Hindlimb muscle (tissue), 1 donor: ENCODE results near the gene PARPBP. TPM values are rescaled to one million over a fixed set of nuclear protein-coding genes. Genes with fewer than 3 reads are reported as not detected.
"Not testable (repeated sequence)": the region's sequence is repeated elsewhere in the genome, so short reads cannot be mapped to it uniquely, and the experiment has no call there.

Experiments
- DNase-seq: peaks from one replicate; pipeline ENCODE4 v3.0.0-alpha.2; 2013
- polyA plus RNA-seq: library from polyadenylated mRNA; unstranded; fragments of 120-200 nt; gene quantifications from one replicate; pipeline ENCODE4 v1.2.1, GENCODE V29; 2013; ENCODE audit not compliant: insufficient read length

Gene PARPBP, protein sequence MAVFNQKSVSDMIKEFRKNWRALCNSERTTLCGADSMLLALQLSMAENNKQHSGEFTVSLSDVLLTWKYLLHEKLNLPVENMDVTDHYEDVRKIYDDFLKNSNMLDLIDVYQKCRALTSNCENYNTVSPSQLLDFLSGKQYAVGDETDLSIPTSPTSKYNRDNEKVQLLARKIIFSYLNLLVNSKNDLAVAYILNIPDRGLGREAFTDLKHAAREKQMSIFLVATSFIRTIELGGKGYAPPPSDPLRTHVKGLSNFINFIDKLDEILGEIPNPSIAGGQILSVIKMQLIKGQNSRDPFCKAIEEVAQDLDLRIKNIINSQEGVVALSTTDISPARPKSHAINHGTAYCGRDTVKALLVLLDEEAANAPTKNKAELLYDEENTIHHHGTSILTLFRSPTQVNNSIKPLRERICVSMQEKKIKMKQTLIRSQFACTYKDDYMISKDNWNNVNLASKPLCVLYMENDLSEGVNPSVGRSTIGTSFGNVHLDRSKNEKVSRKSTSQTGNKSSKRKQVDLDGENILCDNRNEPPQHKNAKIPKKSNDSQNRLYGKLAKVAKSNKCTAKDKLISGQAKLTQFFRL
- 4.7 TPM for polyA plus RNA-seq

DNA sequence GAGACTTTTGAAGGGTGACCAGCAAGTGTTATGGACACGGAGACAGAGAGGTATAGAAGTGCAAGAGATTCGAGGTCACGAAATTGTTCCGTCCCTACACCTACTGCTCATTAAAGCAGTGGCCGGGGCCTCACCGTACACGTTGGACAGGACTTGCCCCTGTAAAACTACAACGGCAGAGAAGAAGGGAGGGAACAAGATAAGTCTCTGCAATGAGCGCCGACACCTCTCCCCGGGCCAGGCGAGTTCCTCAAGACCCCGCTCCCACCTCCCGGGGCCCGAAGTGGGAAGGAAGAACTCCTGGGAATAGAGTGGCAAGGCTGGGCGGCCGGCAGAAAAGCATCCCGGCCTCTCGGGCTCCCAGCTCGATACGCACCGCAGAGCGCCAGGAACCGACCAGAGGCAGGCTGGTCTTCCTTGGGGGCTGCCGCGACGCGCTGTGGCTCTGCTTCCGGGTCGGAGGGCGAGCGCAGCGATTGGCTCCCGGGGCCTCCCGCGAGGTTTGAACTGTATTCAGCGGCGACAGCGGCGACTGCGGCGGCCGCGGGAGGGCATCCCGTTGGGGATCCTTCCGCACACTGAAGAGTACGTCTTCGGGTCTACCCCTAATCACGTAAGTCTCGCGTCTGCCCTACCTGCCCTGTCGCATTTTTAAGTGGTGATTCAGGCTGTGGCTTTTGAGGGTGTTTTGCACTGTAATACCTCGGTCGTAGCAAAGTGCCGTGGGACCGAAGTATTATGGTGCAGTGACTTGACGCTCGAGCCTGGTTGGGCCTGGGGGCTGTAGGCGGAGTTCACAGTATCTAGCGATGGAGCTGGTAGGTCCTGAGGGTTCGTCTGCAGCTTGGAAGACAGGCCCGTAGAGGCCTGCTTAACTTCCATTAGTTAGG is at the start of gene PARPBP, which contains the start of gene NUP37:
TSS of gene PARPBP (plus strand) at position 510 of the 890 bp plus-strand sequence. CDS start 3,706 bp downstream, outside the sequence.
TSS of gene NUP37 (minus strand) at position 441 of the 890 bp plus-strand sequence. CDS start 1,596 bp downstream, outside the sequence.
- DNase-seq: peak; percentile 91

DNA sequence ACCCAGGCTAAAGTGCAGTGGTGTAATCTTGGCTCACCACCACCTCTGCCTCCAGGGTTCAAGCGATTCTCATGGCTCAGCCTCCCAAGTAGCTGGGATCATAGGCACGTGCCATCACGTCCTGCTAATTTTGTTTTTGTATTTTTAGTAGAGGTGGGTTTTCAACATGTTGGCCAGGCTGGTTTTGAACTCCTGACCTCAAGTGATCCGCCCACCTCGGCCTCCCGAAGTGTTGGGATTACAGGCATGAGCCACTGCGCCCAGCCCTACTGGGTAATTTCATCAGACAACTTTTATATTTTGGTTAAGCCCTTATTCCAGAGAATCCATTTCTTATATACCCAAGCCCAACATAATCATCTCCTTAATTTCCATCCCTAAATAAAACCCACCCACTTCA is 47.9 kb upstream of the PARPBP start:
- not testable (repeated sequence) for DNase-seq

DNA sequence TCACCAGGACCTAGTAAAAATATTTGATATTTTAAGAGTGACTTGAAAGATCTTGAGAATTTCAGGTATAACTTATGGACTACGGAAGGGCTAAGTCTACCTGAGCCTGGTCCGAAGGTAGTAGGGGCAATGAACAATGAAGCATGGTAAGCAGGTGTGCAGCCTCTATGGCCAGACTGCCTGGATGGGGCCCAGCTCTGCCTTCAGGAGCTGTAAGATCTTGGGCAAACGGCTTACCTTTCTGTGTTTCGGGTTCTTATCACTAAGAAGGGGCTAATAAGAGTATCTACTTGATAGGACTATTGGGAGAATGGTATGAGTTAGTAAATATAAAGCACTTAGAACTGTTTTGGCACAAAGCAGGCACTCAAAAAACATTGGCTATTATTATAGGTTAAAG is 39.1 kb upstream of the PARPBP start:
- no peak for DNase-seq

DNA sequence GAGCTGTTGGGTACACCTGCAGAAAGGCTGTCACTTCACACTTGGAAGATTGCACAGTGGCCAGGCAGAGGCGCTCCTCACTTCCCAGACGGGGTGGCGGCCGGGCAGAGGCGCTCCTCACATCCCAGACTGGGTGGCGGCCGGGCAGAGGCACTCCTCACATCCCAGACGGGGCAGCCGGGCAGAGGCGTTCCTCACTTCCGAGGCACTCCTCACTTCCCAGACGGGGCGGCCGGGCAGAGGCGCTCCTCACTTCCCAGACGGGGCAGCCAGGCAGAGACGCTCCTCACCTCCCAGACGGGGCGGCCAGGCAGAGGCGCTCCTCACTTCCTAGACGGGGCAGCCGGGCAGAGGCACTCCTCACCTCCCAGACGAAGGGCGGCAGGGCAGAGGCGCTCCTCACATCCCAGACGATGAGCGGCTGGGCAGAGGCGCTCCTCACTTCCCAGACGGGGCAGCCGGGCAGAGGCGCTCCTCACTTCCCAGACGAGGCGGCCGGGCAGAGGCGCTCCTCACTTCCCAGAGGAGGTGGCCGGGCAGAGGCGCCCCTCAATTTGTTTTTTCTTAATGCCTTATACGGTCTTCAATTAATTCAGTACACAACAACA is 30.7 kb upstream of the PARPBP start:
- not testable (repeated sequence) for DNase-seq

DNA sequence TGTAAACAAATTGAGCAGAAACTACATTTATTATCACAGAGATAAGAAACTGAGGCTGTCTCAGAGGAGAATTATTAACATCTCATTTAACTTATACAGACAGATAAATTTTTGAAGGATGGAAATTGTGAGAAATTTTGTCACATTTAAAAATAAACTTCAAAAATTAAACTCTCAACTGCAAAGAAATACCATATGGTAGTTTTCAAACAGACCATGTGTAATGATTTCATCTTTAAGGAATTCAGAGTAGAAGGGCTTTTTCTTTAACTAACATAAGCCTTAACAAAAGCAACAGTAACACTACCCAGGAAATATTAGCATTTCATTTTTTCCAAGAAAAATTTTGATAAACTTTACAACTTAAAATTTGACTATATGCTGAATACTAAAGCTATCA is 26.7 kb upstream of the PARPBP start:
- no peak for DNase-seq

DNA sequence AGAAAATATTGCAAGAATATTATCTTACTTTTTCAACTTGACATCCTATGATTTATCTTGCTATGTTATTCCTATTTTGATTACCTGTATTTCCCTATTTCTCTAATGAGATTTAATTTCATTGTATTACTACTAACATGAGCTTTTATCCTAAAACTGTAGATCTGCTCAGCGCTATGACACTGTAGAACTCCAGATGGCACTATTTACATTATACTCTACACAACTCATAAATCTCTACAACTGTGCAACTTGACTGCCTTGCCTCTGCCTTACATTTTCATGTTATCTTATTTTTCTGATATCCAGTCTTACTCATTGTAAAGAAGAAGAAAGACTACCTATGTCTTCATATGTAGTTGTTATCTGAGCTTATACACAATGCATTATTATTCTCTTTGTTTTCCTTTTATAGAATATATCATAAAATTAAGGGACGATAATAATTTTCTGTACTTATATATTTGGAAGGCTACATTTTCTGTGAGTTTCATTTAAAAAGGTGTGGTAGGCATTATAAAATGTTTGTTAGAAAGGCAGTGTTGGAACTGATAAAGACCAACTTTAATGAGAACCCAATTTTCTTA is 24.2 kb upstream of the PARPBP start:
- DNase-seq: peak; percentile 15

DNA sequence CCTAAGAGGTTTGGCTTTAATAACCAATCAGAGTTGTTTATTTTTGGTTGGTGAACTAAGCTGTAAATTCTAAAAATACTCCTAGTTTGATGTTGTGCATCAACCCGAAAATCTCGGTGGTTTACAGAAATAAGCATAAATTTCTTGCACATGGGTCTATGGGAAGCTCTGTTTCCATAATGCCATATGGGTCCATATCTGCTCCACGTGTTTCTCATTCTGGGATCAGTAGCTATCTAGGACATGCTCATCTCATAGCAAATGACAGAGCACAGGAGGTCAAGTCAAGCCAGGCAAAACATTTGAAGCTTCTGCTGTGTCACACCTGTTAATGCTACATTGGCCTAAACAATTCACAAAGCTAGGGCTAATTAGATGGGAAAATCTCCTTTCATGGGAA is 23.1 kb upstream of the PARPBP start:
- no peak for DNase-seq

DNA sequence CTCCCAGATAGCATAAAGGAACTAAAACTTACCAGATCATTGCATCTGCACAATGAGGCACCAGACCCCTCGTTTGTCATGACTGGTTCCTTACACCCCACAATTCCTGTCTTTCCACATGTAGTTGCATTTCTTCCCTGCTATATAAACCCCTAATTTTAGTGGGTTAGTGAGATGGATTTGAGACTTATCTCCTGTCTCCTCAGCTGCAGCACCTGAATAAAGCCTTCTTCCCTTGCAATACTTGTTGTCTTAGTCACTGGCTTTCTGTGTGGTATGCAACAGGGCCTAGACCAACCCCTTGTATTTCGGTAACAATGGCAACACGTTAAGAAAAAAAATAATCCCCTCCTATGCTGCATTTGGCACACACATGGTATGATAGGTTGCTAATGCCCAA is 13.1 kb upstream of the PARPBP start:
- no peak for DNase-seq

DNA sequence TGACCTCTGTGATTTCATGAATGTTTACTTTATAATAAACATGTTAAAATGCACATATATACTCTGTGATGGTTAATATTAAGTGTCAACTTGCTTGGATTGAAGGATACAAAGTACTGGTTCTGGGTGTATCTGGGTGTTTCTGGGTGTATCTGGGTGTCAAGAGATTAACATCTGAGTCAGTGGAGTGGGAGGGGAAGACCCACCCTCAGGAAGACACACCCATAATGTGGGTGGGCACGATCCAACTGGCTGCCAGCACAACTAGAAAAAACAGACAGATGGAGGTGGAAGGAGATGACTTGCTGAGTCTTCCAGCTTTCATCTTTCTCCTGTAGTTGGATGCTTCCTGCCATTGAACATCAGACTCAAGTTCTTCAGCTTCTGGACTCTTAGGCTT is 12.0 kb upstream of the PARPBP start:
- no peak for DNase-seq

DNA sequence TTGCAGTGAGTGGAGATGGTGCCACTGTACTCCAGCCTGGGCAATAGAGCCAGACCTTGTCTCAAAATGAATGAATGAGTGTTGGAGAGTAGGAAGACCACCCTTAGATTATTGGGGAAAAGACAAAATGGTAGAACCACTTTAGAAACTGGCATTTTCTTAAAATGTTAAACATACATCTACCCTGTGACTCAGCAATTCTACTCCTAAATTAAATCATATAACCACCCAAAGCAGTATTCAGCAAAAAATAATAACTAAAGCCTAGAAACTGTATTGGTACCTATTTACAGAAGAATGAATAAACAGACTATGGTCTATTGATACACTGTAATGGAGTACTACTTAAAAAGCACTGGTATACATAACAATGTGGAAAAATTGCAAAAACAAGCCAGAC is 9.2 kb upstream of the PARPBP start:
- no peak for DNase-seq

DNA sequence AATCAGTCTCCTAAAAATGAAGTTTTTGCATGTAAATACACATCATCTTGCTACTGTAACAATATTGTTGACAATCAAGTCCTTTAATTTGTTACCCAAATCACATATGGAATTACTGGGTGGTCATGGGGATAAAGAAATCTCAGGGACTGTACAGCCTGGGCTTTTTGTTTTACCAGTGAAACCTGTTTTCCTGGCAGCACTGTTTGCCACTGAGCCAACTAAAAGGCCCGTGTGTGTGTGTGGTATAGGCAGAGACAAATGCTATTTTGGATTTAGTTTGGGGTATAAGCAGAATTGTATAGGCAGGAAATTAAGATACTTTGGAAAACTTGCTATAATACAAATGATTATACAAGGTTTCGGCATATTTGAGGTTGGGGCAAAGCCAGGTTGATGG is 5.8 kb upstream of the PARPBP start:
- DNase-seq: no peak

DNA sequence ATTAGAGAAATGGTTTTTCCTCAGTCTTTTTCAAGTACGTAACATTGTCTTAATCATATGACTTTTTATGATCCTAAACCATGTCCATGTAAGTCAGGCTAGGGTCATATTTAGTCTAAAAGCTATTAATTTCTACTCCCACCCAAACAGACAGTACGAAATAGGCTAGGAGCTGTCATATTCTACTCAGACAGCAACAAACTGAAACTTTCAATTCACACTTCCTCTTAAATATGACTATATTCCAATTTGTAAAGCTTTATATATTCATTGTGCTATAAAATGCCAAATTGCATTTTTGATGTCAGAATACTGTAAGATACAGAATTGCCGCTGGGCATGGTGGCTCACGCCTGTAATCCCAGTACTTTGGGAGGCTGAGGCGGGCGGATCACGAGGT is 3.6 kb upstream of the PARPBP start:
- no peak for DNase-seq

DNA sequence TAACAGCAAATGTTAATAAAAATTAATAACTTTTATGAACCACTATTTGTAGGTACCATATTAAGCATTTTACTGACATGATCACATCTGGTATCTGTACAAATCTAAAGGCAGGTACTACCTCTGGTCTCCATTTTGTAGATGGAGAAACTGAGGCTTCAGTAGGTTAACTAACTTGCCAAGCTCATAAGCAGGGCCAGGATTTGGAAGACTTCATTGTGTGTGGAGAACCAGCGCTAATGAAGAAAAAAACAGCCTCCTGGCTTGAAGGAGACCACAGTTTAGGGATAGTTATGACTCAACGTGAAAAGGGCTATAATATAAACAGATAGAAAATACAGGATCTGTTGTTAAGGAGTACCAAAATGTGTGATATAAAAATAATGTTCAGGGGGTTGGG is 1.1 kb upstream of the PARPBP start:
- DNase-seq: no peak

DNA sequence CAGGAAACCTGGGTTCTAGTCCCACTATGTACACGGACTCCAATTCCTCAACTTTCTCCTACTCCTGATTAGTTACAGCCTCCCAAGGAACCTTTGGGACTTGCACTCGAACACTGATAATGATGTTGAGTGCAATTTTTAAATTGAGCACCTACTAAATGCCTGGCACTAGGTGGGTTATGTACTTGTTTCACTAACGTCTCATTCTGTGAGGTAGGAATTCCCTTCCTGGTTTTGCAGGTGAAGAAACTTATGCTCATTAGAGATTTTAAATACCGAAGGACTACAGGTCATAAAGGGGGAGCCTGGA is 536 bp downstream of the PARPBP start:
- no peak for DNase-seq

DNA sequence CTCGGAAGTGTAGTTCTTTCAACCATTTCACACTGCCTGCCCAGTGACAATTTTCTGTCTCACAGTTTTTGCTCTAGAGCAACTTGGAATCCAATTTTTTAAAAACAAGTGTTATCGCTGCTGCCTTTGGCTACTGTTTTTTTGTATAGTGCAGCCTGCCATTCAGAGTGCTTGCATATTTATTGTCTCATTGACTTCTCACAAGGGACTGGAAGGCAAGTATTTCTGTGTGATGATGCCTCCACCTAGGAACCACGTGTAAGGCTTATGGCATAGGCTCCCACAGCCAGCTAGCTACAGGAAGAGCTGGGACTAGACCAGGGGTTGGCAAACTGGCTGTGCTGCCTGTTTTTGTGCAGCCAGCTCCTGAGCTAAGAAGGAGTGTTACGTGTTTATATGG is 903 bp downstream of the PARPBP start:
- no peak for DNase-seq

DNA sequence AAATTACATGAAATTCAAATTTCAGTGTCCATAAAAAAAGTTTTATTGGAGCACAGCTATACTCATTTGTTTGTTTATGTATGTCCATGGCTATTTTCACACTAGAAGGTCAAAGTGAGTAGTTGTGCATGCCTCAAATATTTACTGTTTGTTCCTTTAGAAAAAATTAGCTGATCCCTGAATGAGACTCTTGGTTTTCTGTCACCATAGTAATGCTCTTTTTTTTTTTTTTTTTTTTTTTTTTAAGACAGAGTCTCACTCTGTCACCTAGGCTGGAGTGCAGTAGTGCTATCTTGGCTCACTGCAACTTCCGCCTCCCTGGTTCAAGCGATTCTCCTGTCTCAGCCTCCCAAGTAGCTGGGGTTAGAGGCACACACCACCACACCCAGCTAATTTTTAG is 1.3 kb downstream of the PARPBP start:
- DNase-seq: not testable (repeated sequence)

DNA sequence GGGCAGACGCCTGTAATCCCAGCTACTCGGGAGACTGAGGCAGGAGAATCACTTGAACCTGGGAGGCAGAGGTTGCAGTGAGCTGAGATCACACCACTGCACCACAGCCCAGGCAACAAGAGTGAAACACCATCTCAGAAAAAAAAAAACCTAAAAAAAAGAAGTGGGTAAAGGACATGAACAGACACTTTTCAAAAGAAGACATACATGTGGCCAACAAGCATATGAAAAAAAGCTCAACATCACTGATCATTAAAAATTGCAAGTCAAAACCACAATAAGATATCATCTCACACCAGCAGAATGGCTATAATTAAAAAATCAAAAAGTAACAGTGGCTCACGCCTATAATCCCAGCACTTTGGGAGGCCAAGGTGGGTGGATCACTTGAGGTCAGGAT is 10.7 kb downstream of the PARPBP start:
- DNase-seq: not testable (repeated sequence)

DNA sequence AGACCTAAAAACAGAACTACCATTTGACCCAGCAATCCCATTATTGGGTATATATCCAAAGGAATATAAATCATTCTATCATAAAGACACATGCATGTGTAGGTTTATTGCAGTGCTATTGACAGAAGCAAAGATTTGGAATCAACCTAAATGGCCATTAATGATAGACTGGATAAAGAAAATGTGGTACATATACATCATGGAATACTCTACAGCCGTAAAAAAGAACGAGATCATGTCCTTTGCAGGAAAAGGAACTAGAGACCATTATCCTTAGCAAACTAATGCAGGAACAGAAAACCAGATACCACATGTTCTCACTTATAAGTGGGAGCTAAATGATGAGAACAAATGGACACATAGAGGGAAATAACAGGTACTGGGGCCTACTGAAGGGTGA is 11.5 kb downstream of the PARPBP start:
- not testable (repeated sequence) for DNase-seq

DNA sequence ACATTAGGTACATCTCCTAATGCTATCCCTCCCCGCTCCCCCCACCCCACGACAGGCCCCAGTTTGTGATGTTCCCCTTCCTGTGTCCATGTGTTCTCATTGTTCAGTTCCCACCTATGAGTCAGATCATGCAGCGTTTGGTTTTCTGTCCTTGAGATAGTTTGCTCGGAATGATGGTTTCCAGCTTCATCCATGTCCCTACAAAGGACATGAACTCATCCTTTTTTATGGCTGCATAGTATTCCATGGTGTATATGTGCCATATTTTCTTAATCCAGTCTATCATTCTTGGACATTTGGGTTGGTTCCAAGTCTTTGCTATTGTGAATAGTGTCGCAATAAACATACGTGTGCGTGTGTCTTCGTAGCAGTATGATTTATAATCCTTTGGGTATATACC is 17.6 kb downstream of the PARPBP start:
- not testable (repeated sequence) for DNase-seq

DNA sequence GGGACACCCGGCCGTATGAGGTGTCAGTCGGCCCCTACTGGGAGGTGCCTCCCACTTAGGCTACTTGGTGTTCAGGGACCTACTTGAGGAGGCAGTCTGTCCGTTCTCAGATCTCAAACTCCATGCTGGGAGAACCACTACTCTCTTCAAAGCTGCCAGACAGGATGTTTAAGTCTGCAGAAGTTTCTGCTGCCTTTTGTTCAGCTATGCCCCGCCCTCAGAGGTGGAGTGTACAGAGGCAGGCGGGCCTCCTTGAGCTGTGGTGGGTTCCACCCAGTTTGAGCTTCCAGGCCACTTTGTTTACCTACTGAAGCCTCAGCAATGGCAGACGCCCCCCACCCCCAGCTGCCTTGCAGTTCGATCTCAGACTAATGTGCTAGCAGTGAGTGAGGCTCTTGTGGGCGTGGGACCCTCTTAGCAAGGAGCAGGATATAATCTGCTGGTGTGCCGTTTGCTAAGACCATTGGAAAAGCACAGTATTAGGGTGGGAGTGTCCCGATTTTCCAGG is 22.9 kb downstream of the PARPBP start:
- not testable (repeated sequence) for DNase-seq

DNA sequence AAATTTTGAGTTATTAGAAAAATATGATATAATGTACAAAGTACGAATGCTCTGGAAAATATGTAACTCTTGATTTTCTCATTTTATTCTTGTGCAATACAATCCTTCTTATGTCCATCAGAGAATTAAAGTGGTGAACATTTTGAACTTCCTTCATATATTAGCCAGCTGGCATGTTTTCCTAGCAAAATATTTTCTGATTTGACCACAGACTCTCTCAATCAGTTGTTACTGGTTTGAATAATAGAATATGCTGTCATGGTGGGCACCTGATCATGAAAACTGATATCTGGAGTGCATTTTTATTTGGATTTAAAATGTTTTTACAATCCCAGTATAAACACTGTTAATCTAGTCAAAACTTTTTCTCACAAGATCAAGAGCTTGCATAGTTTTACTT is 24.2 kb downstream of the PARPBP start:
- DNase-seq: no peak

DNA sequence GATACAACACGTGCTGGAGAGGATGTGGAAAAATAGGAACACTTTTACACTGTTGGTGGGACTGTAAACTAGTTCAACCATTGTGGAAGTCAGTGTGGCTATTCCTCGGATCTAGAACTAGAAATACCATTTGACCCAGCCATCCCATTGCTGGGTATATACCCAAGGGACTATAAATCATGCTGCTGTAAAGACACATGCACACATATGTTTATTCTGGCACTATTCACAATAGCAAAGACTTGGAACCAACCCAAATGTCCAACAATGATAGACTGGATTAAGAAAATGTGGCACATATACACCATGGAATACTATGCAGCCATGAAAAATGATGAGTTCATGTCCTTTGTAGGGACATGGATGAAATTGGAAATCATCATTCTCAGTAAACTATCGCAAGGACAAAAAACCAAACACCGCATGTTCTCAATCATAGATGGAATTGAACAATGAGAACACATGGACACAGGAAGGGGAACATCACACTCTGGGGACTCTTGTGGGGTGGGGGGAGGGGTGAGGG is 27.1 kb downstream of the PARPBP start:
- not testable (repeated sequence) for DNase-seq
